Stimulated activated CD8-positive, alpha-beta memory T cell treated with anti-CD3 and anti-CD28 coated beads, Interleukin-4, amount 100 ng/mL, for 4 hours (primary cell): ENCODE measurements around the gene CNTROB.

Experiments used
- DNase-seq, 2 donors: peaks; one replicate each; pipeline ENCODE4 v3.0.0-alpha.2; 2020; ENCODE audit warnings: low read depth in 2 of 2, low spot score in 1 of 2

CNTROB gene

DNA sequence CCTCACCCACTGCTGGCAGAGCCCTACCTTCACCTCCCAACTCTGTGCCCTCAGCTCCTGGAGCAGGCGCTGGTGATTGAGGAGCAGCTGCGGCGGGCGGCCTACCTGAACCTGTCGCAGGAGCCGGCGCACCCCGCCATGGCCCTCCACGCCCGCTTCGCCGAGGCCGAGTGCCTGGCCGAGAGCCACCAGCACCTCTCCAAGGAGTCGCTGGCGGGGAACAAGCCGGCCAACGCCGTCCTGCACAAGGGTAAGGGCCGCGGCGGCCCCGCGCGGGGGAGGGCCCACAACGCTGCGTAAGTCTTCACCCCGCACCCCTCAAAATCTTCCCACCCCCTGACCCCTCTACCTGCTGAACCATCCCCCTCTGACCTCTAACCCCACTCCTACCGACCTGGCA lies 22.9 kb upstream of the CNTROB start:
- DNase-seq: no peak

DNA sequence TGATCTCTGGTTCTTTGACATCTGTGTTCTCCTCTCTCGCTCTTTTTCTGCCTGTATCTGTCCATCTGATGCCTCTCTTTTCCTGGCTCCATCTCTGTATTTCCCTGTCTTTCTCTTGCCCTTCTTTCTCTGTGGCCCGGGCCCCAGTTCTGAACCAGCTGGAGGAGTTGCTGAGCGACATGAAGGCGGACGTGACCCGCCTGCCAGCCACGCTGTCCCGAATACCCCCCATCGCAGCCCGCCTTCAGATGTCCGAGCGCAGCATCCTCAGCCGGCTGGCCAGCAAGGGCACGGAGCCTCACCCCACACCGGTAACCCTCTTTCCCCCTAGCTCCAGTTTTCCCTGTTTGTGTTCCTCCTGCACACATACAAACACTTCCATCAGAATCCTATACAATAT lies 21.7 kb upstream of the CNTROB start:
- DNase-seq: no peak

DNA sequence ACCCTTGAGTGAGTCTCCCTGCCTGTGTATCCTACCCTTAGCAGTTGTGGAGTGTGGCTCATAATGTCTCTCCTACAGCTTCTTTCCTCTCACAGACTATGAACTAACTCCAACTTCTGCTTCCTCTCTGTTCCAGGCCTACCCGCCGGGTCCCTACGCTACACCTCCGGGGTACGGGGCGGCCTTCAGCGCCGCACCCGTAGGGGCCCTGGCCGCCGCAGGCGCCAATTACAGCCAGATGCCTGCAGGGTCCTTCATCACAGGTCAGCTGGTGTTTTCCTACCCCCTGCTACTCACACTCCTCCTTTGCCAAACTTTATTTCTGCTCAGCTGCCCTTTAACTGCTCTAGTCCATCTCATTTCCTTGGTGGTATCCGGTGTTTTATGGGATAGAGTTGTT lies 21.3 kb upstream of the CNTROB start:
- no peak for DNase-seq

DNA sequence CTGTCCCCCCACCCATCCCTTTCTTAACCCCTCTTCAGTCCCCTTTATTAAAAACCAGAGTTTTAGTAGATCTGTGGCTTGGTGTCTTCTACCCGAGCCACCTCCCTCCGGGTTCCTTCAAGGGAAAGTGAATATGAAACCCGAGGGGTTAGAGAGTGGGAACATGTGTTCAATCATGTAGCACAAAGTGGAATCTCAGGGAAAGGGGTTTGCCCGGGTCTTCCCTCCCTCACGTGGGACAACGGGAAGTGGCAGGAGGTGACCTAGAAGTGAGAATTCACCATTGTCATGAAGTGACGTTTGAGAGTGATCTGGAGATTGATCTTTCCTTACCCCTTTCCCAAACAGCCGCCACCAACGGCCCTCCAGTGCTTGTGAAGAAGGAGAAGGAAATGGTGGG lies 20.9 kb upstream of the CNTROB start:
- DNase-seq: no peak

DNA sequence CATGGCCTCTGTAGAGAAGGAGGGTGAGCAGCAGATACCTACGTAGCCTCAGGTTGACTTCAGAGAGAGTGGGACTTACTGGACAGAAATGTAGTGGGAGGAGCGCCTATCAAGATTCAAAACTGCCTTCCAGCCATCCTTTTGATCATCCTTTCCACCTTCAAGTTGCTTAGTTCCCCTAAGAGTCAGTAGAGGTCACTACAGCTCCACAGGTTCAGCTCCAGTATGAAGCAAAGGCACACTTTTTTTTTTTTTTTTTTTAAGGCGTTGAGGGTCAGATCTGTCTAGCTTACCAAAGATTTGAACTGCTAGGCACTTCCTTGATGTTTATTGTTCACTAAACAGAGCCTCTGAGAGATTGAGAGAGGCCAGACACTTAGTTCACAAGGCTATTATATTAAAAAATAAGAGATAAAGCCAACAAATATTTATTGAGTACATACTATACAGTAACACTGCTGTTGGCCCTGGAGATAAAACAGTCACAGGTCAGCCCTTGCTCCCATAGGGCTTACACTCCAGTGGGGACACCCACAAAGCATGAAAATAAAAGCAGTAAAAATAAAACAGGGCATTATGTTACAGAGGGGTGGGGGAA lies 19.0 kb upstream of the CNTROB start:
- DNase-seq: no peak

DNA sequence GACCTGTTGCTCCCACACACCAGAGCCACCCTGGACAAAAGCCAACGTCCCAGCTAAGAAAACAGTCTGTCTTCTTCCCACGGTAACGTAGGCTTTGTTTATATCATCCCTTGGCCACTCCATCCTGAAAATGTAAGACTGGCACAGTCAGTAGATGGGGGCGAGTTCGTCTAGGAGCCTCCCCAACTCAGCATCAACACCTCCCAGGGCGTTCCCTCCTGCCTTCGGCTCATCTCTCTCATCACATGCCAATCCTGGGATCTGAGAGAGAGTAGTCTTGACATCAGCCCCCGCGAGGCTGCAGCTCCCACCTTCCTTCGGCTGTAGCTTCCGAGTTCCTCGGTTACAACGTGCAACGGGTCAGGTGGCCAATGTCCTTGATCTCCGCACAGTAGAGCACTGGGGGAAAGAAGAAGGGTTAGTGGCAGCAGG lies 16.8 kb upstream of the CNTROB start:
- DNase-seq: no peak

DNA sequence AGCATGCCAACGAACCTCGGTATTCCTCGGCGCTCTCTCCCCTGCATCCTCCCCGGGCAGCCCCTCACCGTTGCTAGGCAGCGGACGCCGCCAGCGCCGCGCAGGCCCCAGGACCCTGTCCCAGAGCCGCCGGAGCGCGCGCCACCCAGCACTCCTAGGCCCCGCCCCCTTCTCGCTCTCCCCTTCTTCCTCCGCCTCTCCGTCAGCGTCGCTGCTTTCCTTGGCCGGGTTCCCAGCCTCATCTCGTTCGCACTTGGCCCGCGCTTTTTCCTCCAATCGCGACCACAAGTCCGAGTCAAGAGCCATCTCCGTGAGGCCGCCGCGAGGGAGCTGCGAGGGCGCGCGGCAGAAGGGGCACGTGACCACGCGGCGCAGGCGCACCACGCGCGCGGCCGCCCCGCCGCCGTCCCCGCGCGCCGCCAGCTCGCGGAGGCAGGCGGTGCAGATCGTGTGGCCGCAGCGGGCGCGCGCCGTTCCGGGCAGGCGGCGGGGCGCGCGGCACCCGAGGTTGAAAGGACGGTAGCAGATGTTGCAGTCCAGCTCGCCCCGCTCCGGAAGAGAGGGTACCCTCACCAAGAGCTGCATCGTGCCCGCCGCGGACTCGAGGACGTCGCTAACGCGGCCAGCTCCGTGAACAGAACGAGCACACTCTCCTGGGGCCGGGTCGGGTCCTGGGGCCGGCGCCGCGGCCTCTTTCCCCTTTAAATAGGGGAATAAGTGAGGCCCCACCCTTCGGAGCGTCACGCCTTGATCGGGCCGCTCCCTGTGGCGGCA lies 16.2 kb upstream of the CNTROB start, which contains the start of gene RNF227:
RNF227 (minus strand) TSS at position 679 of the 774 bp plus-strand sequence; CDS start at position 585, 94 bp downstream.
- peak; percentile 51 to 70 for DNase-seq

DNA sequence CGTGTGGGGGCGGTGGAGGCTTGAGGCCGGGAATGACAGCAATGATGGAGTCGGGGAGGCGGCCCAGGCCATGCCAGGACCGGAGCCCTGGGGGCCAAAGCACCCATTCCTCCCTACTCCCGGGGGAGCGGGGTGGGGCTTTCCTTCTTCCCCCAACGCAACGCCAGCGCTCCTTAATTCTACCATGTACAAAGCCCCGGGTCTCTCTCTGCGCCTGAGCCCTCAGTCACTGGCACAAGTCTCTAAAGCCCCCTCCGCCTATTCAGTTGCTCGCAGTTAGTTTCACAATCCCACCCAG lies 15.7 kb upstream of the CNTROB start:
- DNase-seq: no peak

DNA sequence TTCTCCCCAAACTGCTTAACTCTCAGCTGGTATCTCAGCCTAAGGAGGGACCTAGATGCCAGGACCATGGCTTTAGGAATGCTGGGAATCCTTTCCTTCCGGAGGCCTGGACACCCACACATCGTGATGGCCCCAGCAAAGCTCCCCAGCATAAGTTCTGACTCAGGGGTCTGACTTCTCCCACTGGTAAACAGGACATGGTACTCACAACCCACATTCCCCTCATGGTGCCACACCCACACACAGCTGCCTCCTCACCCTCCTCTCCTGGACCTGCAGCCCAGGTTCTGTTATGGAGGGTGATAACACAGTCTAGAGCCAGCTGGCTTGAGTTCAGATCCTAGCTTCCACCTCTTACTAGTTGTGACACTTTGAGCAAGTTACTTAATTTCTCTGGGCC lies 15.2 kb upstream of the CNTROB start:
- no peak for DNase-seq

DNA sequence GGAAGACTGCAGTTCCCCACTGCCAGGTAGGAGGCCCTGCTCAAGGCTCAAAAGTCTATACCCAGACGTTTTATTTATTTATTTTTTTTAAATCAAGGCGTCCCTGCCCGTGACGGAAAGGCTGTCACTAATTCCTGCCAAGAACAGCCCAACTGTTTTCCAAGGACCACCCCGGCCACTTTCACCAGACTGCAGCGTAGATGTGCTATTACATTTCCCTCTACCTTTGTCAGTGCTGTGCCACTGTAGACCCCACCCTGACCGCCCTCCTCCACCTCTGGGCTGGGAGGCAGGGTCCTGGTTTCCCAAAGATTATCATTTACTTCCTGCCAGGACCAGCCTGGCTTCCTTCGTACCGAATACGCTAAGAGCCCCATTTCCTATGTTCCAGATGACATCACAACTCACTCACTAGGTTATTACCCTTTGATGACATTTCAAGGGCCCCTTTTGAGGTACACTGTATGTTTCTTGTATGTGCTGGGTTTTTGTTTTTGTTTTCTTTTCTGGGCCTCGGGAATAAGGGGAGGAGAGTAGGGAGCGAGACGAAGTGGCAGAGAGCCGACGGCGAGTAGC lies 9.6 kb upstream of the CNTROB start:
- DNase-seq: no peak

DNA sequence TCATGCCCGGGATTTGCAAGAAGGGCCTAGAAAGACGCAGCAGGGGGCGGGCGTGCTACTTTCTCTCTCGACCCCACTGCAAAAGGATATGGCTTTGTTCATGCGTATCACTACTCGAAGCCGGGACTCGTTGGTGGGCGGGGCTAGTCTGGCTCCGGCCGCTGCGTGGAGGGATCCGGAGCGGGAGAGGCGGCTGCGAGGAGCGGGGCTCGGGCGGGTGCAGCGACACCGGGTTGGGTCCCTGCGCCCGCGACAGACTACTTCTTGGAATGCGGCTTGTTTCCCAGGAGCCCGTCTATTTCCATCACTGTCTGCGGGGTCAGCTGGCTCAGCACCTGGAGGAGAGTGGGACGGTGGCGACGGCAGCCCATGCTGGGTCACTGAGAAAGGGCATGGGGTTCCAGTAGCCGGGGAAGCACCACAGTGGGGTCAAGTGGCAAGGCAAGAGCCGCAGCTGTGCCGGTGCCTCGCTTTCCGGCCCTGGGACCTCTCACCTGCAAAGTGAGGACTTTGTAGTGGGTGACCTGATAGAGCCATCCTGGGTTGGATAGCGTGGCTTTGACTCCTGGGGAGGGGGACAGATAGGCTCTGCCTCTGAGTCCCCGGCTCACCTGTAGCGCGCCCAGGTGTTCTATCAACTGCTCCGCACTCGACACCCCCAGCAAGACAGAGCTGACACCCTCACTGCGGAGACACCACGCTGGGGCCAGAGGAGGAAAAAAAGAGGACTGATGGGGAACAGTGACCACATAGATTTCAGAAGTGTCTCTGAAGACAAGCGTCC lies 9.0 kb upstream of the CNTROB start:
- peak; percentile 60 to 68 for DNase-seq

DNA sequence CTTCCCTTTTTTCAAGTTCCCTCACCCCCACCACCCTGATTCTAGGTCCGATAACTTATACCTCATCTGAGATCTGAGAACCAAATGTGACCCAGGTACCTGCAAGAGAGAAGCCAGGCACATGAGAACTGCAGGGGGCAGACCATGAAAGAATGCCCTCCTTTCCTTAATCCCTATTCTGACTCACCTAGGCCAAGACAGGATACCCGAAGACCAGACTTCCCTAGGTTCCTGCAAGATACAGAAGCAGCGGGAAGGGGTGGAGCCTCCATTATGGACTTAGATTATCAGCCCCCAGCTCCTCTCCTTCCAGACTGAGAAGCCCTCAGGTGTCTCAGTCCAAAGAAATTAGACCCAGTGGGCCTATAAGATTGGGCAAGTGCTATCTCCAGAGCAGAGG lies 4.4 kb upstream of the CNTROB start:
- DNase-seq: no peak

DNA sequence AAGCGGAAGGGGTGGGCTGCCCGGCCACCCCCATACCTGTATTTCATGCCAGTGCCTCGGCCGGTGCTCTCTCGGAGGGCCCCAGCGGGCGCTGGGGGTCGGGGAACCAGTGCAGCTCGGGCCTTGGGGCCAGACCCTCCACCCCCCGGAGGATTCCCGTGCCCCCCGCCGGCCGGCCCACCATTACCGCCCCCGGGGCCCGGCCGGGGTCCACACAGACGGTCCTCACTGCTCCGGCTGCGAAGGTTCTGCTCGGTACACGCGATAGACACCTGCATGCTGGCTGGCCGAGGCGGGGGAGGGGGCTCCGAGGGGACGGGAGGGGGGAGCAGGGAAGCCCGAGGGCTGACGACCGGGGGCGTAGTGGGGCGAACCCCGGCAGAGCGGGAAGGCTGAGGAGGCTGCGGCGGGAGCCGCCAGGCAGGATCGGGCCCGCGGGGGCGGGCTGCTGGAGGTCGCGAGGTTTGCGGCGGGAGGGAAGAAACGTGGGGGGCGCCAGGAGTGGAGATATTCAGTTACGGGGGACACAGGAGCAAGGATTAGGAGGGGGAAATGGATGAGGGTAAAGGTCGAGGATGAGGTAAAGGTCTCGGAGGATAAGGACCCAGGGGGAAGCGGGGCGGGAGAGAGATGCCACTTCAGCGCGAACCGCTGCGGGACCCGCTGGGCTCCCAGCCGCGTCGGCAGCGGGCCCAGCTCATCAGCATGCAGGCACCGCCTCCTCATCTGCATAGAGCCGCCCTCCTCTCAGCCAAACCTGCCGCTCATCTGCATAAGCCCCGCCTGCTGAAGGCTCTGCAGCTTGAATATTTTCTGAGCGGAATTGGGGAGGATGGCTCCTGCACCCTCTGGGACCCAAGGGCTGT lies 2.6 kb upstream of the CNTROB start, which contains the start of gene KCNAB3:
KCNAB3 (minus strand) TSS at position 699 of the 866 bp plus-strand sequence; CDS start at position 278, 421 bp downstream.
- no peak for DNase-seq

DNA sequence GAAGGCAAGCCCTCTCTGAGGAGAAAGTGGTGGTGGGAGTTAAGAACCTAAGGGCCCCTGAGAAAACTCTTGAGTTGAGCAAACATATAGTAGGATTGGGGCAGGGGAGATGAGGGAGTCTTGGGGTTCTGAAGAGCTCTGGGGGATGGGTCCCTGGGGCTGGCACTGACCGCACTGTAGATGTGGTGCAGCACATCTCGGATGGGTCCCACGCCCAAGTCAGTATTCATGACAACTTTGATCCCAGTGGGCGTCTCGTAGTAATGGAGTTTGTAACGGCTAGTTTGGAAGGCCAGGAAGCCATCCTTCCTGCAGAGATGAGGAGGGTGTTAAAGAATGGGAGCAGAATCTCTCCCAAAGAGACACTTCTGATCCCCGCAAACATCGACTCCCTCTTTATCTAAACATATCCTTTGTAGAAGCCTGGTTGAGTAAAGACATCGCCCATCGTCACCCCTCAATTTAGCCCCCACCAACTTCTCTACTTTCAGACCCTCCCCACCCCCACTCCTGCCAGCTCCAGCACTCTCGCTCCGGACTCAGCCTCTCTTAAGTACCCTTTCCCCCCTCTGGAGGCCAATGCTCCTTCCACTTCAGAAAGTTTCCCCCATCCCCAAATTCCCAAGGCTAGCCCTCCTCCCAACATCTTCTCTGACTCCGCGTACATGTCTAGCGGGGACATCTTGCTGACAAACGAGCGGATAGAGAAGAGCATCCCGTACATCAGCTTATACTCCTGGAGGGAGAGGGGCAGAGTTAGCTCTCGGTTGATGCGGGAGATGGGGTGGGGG lies 970 bp upstream of the CNTROB start:
- no peak for DNase-seq

DNA sequence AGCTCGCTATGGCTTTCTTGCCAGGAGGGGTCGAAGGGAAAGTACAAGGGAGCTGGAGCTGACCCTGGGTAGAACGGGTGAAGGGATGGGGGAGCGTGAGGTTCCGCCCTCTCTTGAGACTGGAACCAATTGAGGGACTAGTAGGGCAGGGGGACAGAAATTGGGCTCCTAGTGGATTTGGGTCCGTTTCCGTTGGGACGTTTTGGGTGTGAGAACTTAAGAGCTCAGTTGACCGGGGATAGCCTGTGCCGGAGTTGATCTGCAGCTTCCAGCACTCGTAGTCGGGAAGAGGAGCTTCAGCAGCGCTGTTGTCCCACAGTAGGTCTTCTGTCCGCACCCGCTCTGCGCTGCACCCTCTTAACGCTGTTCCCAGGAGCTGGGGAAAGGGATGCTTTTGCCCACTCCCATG lies 481 bp downstream of the CNTROB start:
- no peak for DNase-seq

DNA sequence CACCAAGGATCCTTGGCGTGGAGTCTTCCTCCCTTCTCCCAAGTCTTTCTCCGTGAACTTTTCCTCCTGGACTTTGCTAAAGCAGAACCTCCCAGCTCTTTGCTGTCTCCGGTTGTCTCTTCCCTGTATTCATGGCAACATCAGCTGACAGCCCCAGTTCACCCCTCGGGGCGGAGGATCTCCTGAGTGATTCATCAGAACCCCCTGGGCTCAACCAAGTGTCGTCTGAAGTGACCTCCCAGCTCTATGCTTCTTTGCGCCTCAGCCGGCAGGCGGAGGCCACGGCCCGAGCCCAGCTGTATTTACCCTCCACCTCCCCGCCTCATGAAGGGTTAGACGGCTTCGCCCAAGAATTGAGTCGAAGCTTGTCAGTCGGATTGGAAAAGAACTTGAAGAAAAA lies 943 bp downstream of the CNTROB start:
- no peak for DNase-seq

DNA sequence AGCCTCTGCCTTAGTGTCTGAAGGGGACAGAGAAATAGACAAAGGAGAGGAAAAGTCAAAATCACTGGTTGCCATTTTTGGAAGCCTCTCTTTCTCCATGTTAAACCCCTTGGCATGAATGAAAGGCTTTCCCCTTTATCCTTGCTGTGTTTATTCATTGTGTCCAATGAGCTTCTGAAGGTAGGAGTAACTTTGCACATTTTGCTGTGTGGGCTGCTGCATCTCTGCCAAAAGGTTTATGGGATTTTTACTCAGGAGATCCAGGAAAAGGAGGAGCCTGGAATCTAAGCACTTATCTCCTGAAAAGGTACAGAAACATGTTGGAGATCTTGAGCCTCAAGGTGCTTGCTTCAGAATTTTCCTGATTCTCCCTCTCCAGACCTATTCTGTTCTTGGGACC lies 3.9 kb downstream of the CNTROB start:
- no peak for DNase-seq

DNA sequence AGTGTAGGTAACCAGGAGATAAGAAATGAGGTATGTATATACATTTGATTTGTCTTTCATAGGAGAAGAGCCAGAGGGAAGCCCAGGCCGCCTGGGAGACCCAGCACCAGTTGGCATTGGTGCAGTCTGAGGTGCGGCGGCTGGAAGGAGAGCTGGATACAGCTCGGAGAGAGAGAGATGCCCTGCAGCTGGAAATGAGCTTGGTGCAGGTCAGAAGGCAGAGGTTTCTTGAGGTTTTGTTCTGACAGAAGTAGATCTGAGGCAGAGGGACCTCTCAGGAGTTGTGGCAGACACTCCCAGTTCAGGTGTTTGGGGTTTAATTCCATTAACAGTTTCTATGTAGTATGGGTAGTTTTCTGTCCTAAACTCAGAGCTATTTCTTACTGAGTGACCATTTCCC lies 8.0 kb downstream of the CNTROB start:
- no peak for DNase-seq

DNA sequence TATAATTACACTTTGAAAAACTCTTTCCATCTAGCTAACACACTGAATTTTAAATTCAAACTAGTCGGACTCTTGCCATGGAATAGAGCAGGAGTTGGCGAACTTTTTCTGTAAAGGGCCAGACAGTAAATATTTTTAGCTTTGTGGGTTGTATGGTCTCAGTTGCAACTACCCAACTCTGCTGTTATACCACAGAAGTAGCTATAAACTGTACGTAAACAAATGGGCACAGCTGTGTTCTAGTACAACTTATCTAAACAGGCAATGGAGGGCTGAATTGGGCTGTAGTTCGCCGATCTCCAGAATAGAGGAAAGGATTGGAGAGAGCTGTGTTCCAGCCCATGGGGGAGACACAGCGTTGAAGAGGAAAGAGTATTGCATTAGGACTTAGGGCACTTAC lies 8.7 kb downstream of the CNTROB start:
- no peak for DNase-seq

DNA sequence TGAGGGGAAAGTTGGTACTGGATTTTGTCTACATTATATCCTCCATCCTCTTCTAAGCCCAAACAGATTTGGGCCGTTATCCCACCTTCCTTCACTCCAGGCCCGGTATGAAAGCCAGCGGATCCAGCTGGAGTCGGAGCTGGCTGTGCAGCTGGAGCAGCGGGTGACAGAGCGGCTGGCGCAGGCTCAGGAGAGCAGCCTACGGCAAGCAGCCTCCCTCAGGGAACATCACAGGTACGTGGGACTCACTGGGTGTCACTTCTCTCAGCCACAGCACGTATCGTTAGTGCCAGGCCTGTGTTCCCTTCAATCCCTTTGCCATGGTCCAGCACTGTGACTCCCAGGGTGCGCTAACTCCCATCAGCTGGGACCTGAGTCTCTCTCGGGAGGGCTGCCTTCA lies 11.3 kb downstream of the CNTROB start:
- no peak for DNase-seq
